Esophagus (tissue), 2 donors: ENCODE results near the gene LAMC2. TPM values are rescaled to one million over a fixed set of nuclear protein-coding genes. Genes with fewer than 3 reads are reported as not detected.

Experiments used
- H3K27ac ChIP-seq, 2 donors: one replicate each; pipeline ENCODE4 v1.5.1; 2013; ENCODE audit warnings: low read depth in 2 of 2, mild to moderate bottlenecking in 2 of 2, inconsistent platforms in 1 of 2, low read length in 1 of 2, moderate library complexity in 1 of 2
- H3K27me3 ChIP-seq, 2 donors: one replicate each; pipeline ENCODE4 v1.6.1; 2013; ENCODE audit warnings: low read length in 2 of 2, control low read depth in 1 of 2, mild to moderate bottlenecking in 1 of 2; ENCODE audit not compliant: insufficient read depth in 2 of 2, control insufficient read depth in 1 of 2
- H3K36me3 ChIP-seq, 2 donors: one replicate each; pipeline ENCODE4 v1.6.1; 2013; ENCODE audit warnings: low read length in 1 of 2; ENCODE audit not compliant: control insufficient read depth in 2 of 2, insufficient read depth in 2 of 2
- H3K4me1 ChIP-seq, 2 donors: one replicate each; pipeline ENCODE4 v1.6.1; 2013; ENCODE audit warnings: low read length in 1 of 2; ENCODE audit not compliant: control insufficient read depth in 2 of 2, insufficient read depth in 2 of 2
- H3K4me3 ChIP-seq, 2 donors: one replicate each; pipeline ENCODE4 v1.5.1; 2013; ENCODE audit warnings: low read length in 2 of 2, mild to moderate bottlenecking in 2 of 2, low read depth in 1 of 2, moderate library complexity in 1 of 2
- H3K9me3 ChIP-seq, 2 donors: one replicate each; pipeline ENCODE4 v1.6.1; 2013; ENCODE audit warnings: mild to moderate bottlenecking in 2 of 2, low read depth in 1 of 2, low read length in 1 of 2, moderate library complexity in 1 of 2; ENCODE audit not compliant: control insufficient read depth in 2 of 2, insufficient read depth in 1 of 2
- WGBS, 2 donors: extraction: QIAGEN DNeasy Blood & Tissue Kit; methylation state at CpG; one replicate each; pipeline ENCODE4 v1.1.7; 2013; 5-methylcytosine and 5-hydroxymethylcytosine counted together
- polyA plus RNA-seq, 2 donors: library from polyadenylated mRNA; stranded (reverse); fragments of 200-250 nt; gene quantifications; one replicate each; pipeline ENCODE4 v1.2.3, GENCODE V29; 2013
- donor health status: healthy with polysubstance abuse.
- donor health status: Bipolar disorder and iron deficiency.

Gene LAMC2
- polyA plus RNA-seq, 2 donors: 4.2 to 4.3 TPM

DNA sequence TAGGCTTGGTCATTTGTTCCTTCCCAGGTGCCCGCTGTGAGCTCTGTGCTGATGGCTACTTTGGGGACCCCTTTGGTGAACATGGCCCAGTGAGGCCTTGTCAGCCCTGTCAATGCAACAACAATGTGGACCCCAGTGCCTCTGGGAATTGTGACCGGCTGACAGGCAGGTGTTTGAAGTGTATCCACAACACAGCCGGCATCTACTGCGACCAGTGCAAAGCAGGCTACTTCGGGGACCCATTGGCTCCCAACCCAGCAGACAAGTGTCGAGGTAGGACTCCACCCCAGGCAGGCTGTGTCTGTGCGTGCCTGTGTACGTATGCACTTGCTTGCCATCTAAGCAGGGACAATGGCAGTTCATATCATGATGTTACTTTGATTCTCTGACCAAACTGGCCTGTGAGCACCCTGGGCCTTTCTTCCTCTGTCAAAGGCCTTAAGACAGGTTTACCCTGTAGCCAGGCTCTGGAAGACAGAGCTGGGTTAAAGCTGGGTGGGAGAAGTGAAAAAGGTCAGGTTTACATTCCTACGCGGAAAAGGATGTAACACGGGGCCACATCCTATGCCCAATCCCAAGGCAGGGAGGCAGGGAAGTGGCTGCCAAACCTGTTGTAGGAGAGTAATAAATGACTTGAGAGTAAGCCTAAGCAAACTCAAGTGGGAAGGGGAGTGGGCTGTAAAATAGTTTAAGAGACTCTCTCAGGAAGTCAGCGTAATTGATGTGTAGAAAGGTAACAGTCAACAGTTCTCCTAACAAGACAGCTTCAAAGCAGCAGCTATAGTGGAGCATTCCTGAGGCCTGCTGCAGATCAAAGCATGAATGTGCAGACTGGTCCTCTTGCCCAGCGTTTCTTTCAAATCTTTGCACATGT, 42.5 kb downstream of the LAMC2 start:
- whole genome bisulfite sequencing, 2 donors: 86% methylated on average over 13 of the region's 13 CpGs
- no peaks in the 10 kb centered on the region for H3K9me3 ChIP-seq
- no peak overlapping the region for H3K4me3 ChIP-seq
- H3K4me1 ChIP-seq: no peaks in the 10 kb centered on the region
- H3K36me3 ChIP-seq: no peaks in the 10 kb centered on the region
- H3K27me3 ChIP-seq: no peaks in the 10 kb centered on the region
- no peak overlapping the region for H3K27ac ChIP-seq

DNA sequence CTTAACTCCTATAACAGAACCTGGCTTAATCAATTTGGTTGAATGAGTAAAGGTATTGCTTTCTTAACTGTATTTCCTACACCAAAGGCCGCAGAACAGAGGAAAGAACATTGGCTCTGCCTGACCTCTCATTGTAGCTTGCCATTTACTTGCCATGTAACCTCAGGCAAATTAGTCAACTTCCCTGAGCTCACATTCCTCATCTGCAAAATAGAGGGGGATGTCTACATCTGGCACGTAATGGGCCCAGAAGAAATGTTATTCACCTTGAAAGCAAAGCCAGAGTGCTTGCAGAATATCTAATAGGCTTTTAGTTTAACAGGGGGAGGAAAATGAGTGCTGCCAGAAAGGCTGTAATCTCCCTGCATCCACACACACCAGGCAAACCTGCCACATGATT, 44.3 kb downstream of the LAMC2 start:
- no peak overlapping the region for H3K4me3 ChIP-seq
- no peaks in the 10 kb centered on the region for H3K27me3 ChIP-seq
- WGBS, 2 donors: 60 to 80% methylated on average over 2 of the region's 2 CpGs
- peaks cover 0 to under 1% of the 10 kb centered on the region in 2 donors for H3K4me1 ChIP-seq
- H3K36me3 ChIP-seq: no peaks in the 10 kb centered on the region
- H3K9me3 ChIP-seq: no peaks in the 10 kb centered on the region
- peak overlapping the region in 1 of 2 donors; percentile 8 for H3K27ac ChIP-seq

DNA sequence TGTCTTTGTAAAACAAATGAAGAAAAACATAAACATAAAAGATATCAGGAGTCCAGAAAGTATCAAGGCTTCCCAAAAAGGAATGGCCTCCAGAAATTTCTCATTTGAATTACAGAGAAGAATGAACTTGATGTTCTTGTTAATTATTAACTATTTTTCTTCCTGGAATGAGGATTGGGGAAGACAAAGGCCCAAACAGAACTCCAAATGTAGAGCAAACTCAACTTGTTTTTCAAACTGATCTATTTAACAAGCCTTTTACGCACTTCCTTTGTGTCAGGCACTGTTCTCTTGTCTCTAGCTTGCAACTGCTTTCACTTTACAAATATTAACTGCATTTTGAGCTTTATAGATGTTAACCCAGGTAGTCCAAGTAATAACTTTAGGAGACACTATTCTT, 45.5 kb downstream of the LAMC2 start:
- Histone ChIP-seq H3K9me3 (no peaks in the 10 kb centered on the region), H3K27me3 (no peaks in the 10 kb centered on the region), H3K36me3 (no peaks in the 10 kb centered on the region), H3K4me3 (no peak overlapping the region), H3K27ac (no peak overlapping the region), H3K4me1 (peaks cover 0 to 2% of the 10 kb centered on the region in 2 donors)
- WGBS, 2 donors: 90 to 92% methylated on average over 1 of the region's 1 CpG

DNA sequence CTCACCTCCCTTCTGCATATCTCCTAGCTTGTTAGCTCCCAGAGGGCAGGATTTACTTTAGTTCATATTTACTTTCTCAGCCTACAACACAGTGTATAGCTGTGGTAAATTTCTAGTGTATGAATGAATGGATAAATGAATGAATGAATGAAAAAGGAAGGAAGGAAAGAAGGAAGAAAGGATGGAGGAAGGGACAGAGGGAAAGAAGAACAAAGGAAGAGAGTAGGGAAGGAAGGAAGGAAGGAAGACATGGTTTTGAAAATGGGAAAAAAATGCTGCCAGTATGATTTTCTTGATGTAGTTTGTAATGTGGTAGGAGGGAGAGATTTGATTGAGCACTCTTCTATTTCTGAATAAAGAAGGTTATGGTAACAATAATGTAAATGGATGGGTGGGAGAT, 47.0 kb downstream of the LAMC2 start:
- H3K4me1 ChIP-seq: peaks cover 0 to 2% of the 10 kb centered on the region in 2 donors

DNA sequence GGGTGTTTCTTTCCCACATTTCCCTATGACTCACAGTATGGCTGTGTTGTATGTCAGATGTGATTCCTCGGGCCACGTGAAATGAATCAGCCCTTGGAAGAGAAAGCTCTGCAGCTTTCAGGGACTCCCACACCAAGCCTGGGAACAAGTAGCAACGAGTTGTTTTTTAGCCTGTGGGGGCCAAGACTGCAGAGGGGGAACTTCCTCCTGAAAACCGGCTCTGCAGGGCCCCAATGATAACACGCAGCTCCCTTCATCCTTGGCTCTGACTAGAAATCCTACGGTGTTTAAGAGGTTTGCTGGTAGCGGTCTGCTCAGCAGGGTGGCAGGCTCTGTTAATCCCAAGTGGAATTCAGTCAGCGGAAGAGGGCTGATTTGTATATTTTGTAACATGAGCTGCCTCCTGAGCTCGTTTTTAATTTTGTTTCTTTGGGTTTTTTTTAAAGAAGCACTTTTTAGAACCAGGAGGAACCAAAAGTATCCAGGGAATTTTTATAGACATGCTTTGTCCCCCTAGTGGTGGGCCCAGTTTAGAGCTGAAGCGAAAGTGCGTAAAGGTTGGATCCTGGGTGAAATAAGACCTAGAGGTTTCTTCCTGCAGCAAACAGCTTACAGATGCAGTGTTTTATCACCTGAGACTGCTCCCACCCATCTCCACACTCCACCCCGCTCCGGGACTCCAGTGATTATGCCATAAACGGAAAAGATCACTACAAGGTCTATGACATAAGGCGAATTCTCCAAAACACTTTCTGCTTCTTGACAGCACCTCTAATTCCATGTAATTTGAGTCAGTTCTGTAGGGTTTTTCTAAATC, 48.8 kb downstream of the LAMC2 start:
- H3K4me1 ChIP-seq: peaks cover 0 to 2% of the 10 kb centered on the region in 2 donors
- H3K4me3 ChIP-seq: peak overlapping the region in 1 of 2 donors; percentile 18
- 22 to 36% methylated on average over 15 of the region's 15 CpGs for WGBS, 2 donors
- no peaks in the 10 kb centered on the region for H3K27me3 ChIP-seq
- no peaks in the 10 kb centered on the region for H3K36me3 ChIP-seq
- no peaks in the 10 kb centered on the region for H3K9me3 ChIP-seq
- peak overlapping the region; percentile 84 to 93 for H3K27ac ChIP-seq

More for the DNA sequence above, 47.0 kb downstream of the LAMC2 start:
- Histone ChIP-seq H3K4me3 (no peak overlapping the region), H3K9me3 (no peaks in the 10 kb centered on the region), H3K27ac (no peak overlapping the region), H3K27me3 (no peaks in the 10 kb centered on the region), H3K36me3 (no peaks in the 10 kb centered on the region)

DNA sequence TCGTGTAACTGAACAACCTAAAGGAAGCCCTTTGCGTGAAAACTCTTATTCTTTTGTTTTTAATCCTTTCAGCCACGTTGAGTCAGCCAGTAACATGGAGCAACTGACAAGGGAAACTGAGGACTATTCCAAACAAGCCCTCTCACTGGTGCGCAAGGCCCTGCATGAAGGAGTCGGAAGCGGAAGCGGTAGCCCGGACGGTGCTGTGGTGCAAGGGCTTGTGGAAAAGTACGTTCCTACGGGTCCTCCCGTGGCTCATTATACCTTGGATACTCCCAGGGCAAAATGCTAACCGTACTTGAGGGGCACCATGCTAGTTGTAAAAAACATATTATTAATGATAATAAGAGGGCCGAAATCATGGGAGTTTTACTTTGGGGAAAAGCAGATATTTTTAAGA, 49.4 kb downstream of the LAMC2 start:
- H3K4me3 ChIP-seq: no peak overlapping the region
- 83 to 86% methylated on average over 14 of the region's 14 CpGs for WGBS, 2 donors
- peak overlapping the region in 1 of 2 donors; percentile 86 for H3K27ac ChIP-seq

GRCh38 chr1:183236158-183236725, 50.2 kb downstream of the LAMC2 start:
- Histone ChIP-seq H3K36me3 (no peaks in the 10 kb centered on the region), H3K27ac (no peak overlapping the region), H3K9me3 (no peaks in the 10 kb centered on the region), H3K4me1 (peaks cover 0 to 2% of the 10 kb centered on the region in 2 donors), H3K4me3 (no peak overlapping the region), H3K27me3 (no peaks in the 10 kb centered on the region)
- WGBS, 2 donors: 85 to 86% methylated on average over 6 of the region's 6 CpGs

More for the DNA sequence above, 49.4 kb downstream of the LAMC2 start:
- peaks cover 0 to 2% of the 10 kb centered on the region in 2 donors for H3K4me1 ChIP-seq
- no peaks in the 10 kb centered on the region for H3K36me3 ChIP-seq
- H3K27me3 ChIP-seq: no peaks in the 10 kb centered on the region
- H3K9me3 ChIP-seq: no peaks in the 10 kb centered on the region

- Histone ChIP-seq H3K9me3 (no peaks in the 10 kb centered on the region), H3K36me3 (no peaks in the 10 kb centered on the region), H3K27me3 (no peaks in the 10 kb centered on the region), H3K27ac (no peak overlapping the region), H3K4me3 (no peak overlapping the region), H3K4me1 (peaks cover 0 to 2% of the 10 kb centered on the region in 2 donors)
- 96% methylated on average over 2 of the region's 2 CpGs for WGBS, 2 donors
These were observed 51.0 kb downstream of the LAMC2 start for GRCh38 chr1:183237046-183237445.

DNA sequence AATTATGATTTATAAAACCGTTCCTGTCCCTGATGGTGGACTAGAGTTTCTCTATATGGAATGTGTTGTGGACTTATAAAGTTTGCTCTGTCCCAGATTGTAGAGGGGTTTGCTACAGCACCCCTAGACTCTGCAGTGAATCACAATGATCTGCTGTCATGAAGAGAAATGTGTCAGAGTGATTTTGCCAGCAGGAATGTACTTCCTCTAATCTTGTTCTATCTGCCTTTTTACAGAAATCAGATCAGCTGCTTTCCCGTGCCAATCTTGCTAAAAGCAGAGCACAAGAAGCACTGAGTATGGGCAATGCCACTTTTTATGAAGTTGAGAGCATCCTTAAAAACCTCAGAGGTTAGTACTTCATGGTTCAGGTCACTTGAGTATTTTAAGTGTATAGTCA, 52.0 kb downstream of the LAMC2 start:
- Histone ChIP-seq H3K4me3 (no peak overlapping the region), H3K36me3 (no peaks in the 10 kb centered on the region), H3K27ac (no peak overlapping the region), H3K27me3 (no peaks in the 10 kb centered on the region), H3K9me3 (no peaks in the 10 kb centered on the region), H3K4me1 (peaks cover 0 to 2% of the 10 kb centered on the region in 2 donors)
- 77 to 84% methylated on average over 2 of the region's 2 CpGs for WGBS, 2 donors
